ENCODE data around the gene MIS18BP1.
"Not testable (repeated sequence)": the region's sequence is repeated elsewhere in the genome, so short reads cannot be mapped to it uniquely, and the experiment has no call there.

The MIS18BP1 gene

GRCh38 chr14:45242706-45243105 is 10.3 kb downstream of the MIS18BP1 start:
- no peak for DNase-seq

- DNase-seq = no peak
Measured at GRCh38 chr14:45238988-45239387, 14.0 kb downstream of the MIS18BP1 start.

- no peak for DNase-seq
Measured at GRCh38 chr14:45227566-45227965, 25.4 kb downstream of the MIS18BP1 start.

DNA sequence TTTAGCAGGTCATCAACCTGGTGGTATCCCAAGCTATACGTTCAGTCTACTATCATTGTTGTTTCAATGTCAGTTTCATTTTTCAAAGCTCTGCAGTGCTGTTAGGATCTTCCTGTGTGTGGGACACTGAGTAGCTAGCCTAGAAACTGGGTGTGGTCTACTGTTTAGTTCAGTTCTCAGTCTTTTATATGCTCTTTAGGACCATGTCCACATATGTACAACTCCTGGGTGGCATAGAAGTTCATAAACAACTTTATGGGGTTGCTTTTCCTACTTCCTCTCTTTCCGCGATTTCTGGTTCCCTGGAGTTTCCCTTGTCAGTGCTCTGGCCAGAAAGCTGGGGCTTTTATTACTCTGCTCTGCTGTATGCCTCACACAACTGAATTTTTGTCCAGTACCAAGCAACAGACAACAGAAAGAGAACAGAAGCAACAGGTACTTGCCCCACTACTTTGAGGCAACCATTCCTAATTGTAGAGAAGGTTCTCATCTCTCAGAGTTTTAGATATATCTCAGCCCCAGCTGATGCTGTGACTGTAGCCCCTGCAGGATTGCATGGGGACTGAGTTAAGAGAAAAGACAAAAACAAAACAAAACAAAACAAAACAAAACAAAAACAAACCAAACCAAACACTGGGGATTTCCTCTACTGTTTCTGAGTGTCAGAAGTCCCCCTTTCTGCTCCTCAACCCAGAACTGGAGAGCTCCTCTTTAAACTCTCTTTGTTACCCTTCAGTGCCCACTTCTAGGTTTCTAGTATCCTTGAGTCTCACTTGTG is 30.3 kb downstream of the MIS18BP1 start:
- DNase-seq = no peak

DNA sequence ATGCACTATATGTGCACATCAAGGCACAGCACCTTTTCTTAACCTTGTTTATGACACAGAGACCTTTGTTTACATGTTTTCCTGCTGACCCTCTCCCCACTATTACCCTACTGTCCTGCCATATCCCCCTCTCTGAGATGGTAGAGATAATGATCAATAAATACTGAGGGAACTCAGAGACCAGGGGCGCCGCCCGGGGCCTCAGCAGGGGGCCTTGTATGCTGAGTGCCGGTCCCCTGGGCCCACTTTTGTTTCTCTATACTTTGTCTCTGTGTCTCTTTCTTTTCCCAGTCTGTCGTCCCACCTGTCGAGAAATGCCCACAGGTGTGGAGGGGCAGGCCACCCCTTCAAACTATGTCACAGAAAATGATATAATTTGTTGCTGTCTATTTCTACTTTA is 38.7 kb downstream of the MIS18BP1 start:
- DNase-seq = not testable (repeated sequence)

DNA sequence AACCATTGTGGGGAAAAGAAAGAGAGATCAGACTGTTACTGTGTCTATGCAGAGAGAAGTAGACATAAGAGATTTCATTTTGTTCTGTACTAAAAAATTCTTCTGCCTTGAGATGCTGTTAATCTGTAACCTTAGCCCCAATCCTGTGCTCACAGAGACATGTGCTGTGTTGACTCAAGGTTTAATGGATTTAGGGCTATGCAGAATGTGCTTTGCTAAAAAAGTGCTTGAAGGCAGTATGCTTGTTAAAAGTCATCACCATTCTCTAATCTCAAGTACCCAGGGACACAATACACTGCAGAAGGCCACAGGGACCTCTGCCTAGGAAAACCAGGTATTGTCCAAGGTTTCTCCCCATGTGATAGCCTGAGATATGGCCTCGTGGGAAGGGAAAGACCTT is 39.3 kb downstream of the MIS18BP1 start:
- not testable (repeated sequence) for DNase-seq

GRCh38 chr14:45212231-45212630 is 40.8 kb downstream of the MIS18BP1 start:
- no peak for DNase-seq

GRCh38 chr14:45211295-45211694 is 41.7 kb downstream of the MIS18BP1 start:
- DNase-seq = no peak

- DNase-seq = no peak
Measured at GRCh38 chr14:45210159-45210558, 42.8 kb downstream of the MIS18BP1 start.

DNA sequence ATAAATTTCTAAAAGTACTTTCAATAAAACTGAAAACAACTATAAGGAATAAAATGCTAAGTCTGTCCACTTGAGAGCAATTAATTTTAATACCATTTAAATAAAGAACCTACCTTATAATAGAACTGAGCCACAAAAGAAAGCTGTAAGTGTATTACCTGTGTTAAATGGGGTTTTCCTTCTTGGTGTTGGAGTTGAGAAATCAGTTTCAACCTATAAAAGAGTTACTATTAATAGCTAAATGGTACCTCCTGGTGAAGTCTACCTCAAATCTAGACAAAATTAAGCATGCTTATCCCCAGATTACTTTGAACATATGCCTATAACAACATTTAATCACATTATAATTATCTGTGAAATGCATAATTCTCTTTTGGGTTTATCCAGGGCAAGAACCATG is 48.8 kb downstream of the MIS18BP1 start:
- DNase-seq = no peak

GRCh38 chr14:45201905-45202304 is 51.1 kb downstream of the MIS18BP1 start:
- no peak for DNase-seq

DNA sequence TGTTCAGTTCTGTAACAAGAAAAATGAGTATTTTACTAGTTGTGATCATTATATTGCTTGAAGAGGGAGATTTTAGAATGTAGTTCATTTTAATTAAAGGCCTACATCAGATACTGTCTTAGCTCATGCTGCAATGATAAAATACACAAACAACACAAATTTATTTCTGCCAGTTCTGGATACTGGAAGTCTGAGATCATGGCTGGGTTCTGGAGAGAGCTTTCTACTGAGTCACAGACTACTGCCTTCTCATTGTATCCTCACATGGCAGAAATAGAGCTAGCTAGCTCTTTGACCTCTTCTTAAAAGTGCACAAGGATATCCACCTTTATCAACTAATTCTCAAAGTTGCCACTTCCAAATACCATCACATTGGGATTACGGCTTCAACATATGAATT is 53.8 kb downstream of the MIS18BP1 start:
- DNase-seq = no peak

DNA sequence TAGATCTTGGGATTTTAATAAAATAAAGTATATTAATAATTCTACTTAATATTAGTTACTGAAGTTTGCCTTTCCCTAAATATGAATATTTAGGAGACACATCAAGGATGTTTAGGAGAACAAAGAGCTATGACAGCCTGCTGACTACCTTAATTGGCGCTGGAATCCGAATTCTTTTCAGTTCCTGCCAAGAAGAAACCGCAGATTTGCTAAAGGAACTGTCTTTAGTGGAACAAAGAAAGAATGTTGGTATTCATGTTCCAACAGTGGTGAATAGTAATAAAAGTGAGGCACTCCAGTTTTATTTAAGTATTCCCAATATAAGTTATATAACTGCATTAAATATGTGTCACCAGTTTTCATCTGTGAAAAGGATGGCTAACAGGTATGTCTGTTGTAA is 54.5 kb downstream of the MIS18BP1 start:
- DNase-seq = no peak

DNA sequence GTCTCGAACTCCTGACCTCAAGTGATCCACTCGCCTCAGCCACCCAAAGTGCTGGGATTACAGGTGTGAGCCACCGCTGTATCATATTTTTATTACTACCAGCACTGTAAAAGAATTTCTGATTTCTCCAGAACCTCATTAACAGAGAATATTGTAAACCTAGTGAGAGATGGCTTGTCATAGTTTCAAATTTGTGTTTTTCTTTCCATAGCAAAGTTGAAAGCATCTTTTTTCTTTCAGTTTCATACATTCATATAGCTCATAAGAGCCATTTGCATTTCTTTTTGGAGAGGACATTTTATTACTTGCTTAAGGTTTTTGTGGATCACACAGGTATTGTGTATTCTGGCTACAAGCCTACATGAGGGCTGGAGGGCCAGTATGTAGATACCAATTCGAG is 58.0 kb downstream of the MIS18BP1 start:
- no peak for DNase-seq

- no peak for DNase-seq
Measured at GRCh38 chr14:45185100-45185814, 67.7 kb downstream of the MIS18BP1 start.

DNA sequence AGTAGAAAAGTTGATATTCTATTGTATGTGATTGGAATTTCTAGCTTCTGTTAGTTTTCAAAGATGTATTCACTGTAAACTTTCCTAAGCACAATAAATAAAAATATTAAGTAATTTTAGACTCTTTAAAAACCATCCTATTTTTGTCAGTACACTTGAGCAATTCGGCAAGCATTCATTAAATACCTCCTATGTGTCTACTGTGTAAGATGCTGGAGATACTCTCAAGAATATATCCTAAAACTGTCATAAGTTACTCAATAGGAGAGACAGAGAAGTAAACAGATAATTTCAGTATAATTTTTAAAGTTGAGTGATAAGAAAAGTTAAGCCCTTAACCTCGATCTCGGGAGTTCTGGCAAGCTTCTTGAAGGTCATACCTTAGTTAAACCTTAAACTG is 71.2 kb downstream of the MIS18BP1 start:
- no peak for DNase-seq

- no peak for DNase-seq
Measured at GRCh38 chr14:45181329-45181728, 71.7 kb downstream of the MIS18BP1 start.

DNA sequence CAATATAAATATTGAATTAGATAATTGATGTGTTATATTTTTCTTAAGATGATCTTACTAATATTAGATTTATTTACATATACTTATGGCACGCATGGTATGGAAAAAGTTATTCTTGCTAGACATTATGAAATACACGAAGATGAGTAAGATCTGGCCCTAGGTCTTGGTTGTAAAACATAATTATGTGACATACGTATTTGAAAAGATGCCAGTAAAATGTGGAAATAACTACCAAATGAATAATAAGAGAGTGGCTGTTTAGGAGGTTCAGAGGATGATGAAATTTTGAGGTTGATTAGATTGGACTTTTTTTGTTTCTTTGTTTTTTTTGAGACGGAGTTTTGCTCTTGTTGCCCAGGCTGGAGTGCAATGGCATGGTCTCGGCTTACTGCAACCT is 75.9 kb downstream of the MIS18BP1 start:
- no peak for DNase-seq

GRCh38 chr14:45169906-45170305 is 83.1 kb downstream of the MIS18BP1 start:
- DNase-seq = no peak

DNA sequence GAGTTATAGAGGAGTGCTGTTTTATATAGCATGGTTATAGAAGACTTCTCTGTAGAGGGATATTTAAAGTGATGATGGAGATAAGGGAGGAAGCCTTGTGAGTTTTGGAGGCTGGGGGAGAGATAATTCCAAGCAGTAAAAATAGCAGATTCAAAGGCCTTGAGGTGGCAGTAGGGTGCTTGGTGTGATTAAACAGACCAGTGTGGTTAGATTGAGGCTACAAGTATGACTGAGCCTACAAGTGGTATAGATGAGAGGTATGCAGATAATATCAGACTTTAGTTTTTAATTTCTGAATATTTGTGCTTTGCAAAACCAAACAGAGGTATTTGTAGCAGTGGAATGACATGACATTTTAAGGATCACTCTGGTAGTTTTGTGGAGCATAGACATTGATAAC is 96.9 kb downstream of the MIS18BP1 start:
- DNase-seq = no peak

Data from NCI-H187 (cell line).